H1 (cell line): Measurements from ENCODE around the gene CAPN8. TPM values are rescaled to one million over a fixed set of nuclear protein-coding genes. Genes with fewer than 3 reads are reported as not detected.

Experiments used
- CTCF ChIA-PET: fragments of 300-600 bp; sonication (Branson Sonifier 250); formaldehyde crosslinking; loops from one replicate; lab custom pipeline; 2021; ENCODE audit not compliant: partially characterized antibody; lab: Charles Lee
- POLR2A ChIA-PET: fragments of 300-600 bp; sonication (Branson Sonifier 250); formaldehyde crosslinking; loops from one replicate; lab custom pipeline; 2021; ENCODE audit warnings: inconsistent platforms; ENCODE audit not compliant: partially characterized antibody; lab: Charles Lee
- DNase-seq, 2 experiments: peaks; one replicate each; pipeline versions ENCODE4 v3.0.0 to v3.0.0-alpha.2; 2010 to 2022; ENCODE audit warnings: low spot score in 2 of 2, low read depth in 1 of 2, mixed read lengths in 1 of 2
- FAIRE-seq: peaks from 2 replicates; lab custom pipeline; 2011; peaks lifted over from hg19 to GRCh38; lab: Jason Lieb, UNC
- H2AFZ ChIP-seq: 2 replicates; pipeline ENCODE4 v1.8.1; 2012; ENCODE audit warnings: low read length, inconsistent platforms
- H2AK5ac ChIP-seq: 2 replicates; pipeline ENCODE4 v1.6.1; 2013; ENCODE audit warnings: low read depth, low read length
- H2BK120ac ChIP-seq: replicated peaks from 2 replicates; pipeline ENCODE3; 2013; ENCODE audit warnings: low read depth, low read length, inconsistent platforms
- H2BK12ac ChIP-seq: 2 replicates; pipeline ENCODE4 v1.6.1; 2013; ENCODE audit warnings: low read depth, low read length
- H2BK15ac ChIP-seq: 2 replicates; pipeline ENCODE4 v1.6.1; 2013; ENCODE audit warnings: low read length
- H2BK20ac ChIP-seq: 2 replicates; pipeline ENCODE4 v1.6.1; 2013; ENCODE audit warnings: low read length
- H2BK5ac ChIP-seq: 2 replicates; pipeline ENCODE4 v1.6.1; 2013; ENCODE audit warnings: low read depth, low read length
- H3K14ac ChIP-seq: 2 replicates; pipeline ENCODE4 v1.6.1; 2013; ENCODE audit warnings: inconsistent platforms; ENCODE audit not compliant: insufficient read length
- H3K18ac ChIP-seq: 2 replicates; pipeline ENCODE4 v1.6.1; 2013; ENCODE audit warnings: low read length; ENCODE audit errors: extremely low read depth
- H3K23ac ChIP-seq: 2 replicates; pipeline ENCODE4 v1.6.1; 2013; ENCODE audit warnings: inconsistent platforms; ENCODE audit not compliant: insufficient read length
- H3K23me2 ChIP-seq: 2 replicates; pipeline ENCODE4 v1.6.1; 2013; ENCODE audit warnings: low read depth, low read length
- H3K27ac ChIP-seq: 2 replicates; pipeline ENCODE4 v1.6.1; 2011; ENCODE audit warnings: low read depth, low read length, inconsistent platforms
- H3K27me3 ChIP-seq, 4 experiments: replicated peaks in 1 of 4; 1 replicate in 1 of 4; 2 replicates in 3 of 4; pipeline versions ENCODE4 v1.6.1 to v1.8.1; 2011 to 2013; ENCODE audit warnings: low read length in 3 of 4, mild to moderate bottlenecking in 3 of 4, inconsistent platforms in 2 of 4, mixed read lengths in 2 of 4, moderate library complexity in 1 of 4; ENCODE audit not compliant: control insufficient read depth in 3 of 4, insufficient read depth in 3 of 4; ENCODE audit errors: extremely low read depth in 1 of 4
- H3K36me3 ChIP-seq, 4 experiments: 2 replicates each; pipeline versions ENCODE4 v1.6.1 to v1.8.1; 2011 to 2013; ENCODE audit warnings: mild to moderate bottlenecking in 4 of 4, low read length in 3 of 4, moderate library complexity in 2 of 4, control low read depth in 1 of 4, inconsistent platforms in 1 of 4; ENCODE audit not compliant: insufficient read depth in 4 of 4, control insufficient read depth in 2 of 4
- H3K4ac ChIP-seq: replicated peaks from 2 replicates; pipeline ENCODE3; 2013; ENCODE audit warnings: low read length, low read depth, mixed read lengths, inconsistent platforms; ENCODE audit not compliant: insufficient read length
- H3K4me1 ChIP-seq, 4 experiments: replicated peaks in 1 of 4; 1 replicate in 1 of 4; 2 replicates in 3 of 4; pipeline versions ENCODE4 v1.6.1 to v1.8.1; 2011 to 2013; ENCODE audit warnings: low read length in 3 of 4, inconsistent platforms in 2 of 4, mixed read lengths in 1 of 4; ENCODE audit not compliant: insufficient read depth in 4 of 4, control insufficient read depth in 3 of 4
- H3K4me2 ChIP-seq, 2 experiments: 2 replicates each; pipeline versions ENCODE4 v1.6.1 to v1.8.1; 2011 to 2013; ENCODE audit warnings: low read depth in 2 of 2, low read length in 2 of 2, control low read depth in 1 of 2, inconsistent platforms in 1 of 2, mild to moderate bottlenecking in 1 of 2; ENCODE audit not compliant: insufficient read depth in 1 of 2
- H3K4me3 ChIP-seq, 4 experiments: fragments of 200-600, 300-600 bp in 1 of 4; sonication (generic), shearing (Covaris generic), sonication (Bioruptor Twin) in 1 of 4; 2 replicates each; pipeline versions ENCODE4 v1.5.1 to v1.8.1; 2011 to 2016; ENCODE audit warnings: low read length in 4 of 4, low read depth in 3 of 4, control low read depth in 2 of 4, inconsistent platforms in 2 of 4, mild to moderate bottlenecking in 2 of 4, mixed read lengths in 1 of 4, moderate library complexity in 1 of 4; ENCODE audit not compliant: insufficient read depth in 2 of 4; ENCODE audit errors: extremely low read depth in 1 of 4
- H3K56ac ChIP-seq: replicated peaks from 2 replicates; pipeline ENCODE3; 2013; ENCODE audit warnings: low read depth, mild to moderate bottlenecking, mixed read lengths, low read length, inconsistent platforms; ENCODE audit not compliant: insufficient read length
- H3K79me1 ChIP-seq: 2 replicates; pipeline ENCODE4 v1.6.1; 2013; ENCODE audit warnings: low read depth, low read length, control low read depth
- H3K79me2 ChIP-seq, 2 experiments: 2 replicates each; pipeline versions ENCODE4 v1.6.1 to v1.8.1; 2012 to 2013; ENCODE audit warnings: low read length in 2 of 2, mild to moderate bottlenecking in 2 of 2, inconsistent platforms in 1 of 2; ENCODE audit not compliant: insufficient read depth in 2 of 2, control insufficient read depth in 1 of 2
- H3K9ac ChIP-seq, 4 experiments: replicated peaks in 1 of 4; 1 replicate in 1 of 4; 2 replicates in 3 of 4; pipeline versions ENCODE4 v1.6.1 to v1.8.1; 2011 to 2013; ENCODE audit warnings: low read depth in 3 of 4, low read length in 3 of 4, control low read depth in 2 of 4, mild to moderate bottlenecking in 2 of 4, moderate library complexity in 2 of 4, inconsistent platforms in 1 of 4; ENCODE audit errors: extremely low read depth in 1 of 4
- H3K9me3 ChIP-seq, 2 experiments: 2 replicates each; pipeline versions ENCODE4 v1.6.1 to v1.8.1; 2012 to 2013; ENCODE audit warnings: mild to moderate bottlenecking in 2 of 2, moderate library complexity in 2 of 2, control low read depth in 1 of 2, inconsistent platforms in 1 of 2, low read depth in 1 of 2, low read length in 1 of 2, mixed read lengths in 1 of 2; ENCODE audit not compliant: insufficient read depth in 2 of 2
- H4K20me1 ChIP-seq, 2 experiments: replicated peaks in 1 of 2; 2 replicates each; pipeline versions ENCODE3 to v1.8.1; 2011 to 2013; ENCODE audit warnings: inconsistent platforms in 2 of 2, low read length in 2 of 2, mild to moderate bottlenecking in 1 of 2; ENCODE audit not compliant: insufficient read depth in 2 of 2, control insufficient read depth in 1 of 2
- H4K5ac ChIP-seq: 2 replicates; pipeline ENCODE4 v1.6.1; 2013; ENCODE audit warnings: low read length, low read depth, mixed read lengths, inconsistent platforms; ENCODE audit not compliant: insufficient read length
- H4K8ac ChIP-seq: 2 replicates; pipeline ENCODE4 v1.8.0; 2013; ENCODE audit warnings: mild to moderate bottlenecking, moderate library complexity, low read length, inconsistent platforms; ENCODE audit not compliant: insufficient read depth; ENCODE audit errors: extremely low read depth
- H4K91ac ChIP-seq: replicated peaks from 2 replicates; pipeline ENCODE3; 2013; ENCODE audit warnings: low read length, mixed read lengths, inconsistent platforms; ENCODE audit not compliant: insufficient read length
- ATF3 ChIP-seq: IDR thresholded peaks from 2 replicates; pipeline ENCODE4 v1.6.1; 2011; ENCODE audit warnings: low read depth, mild to moderate bottlenecking, low read length; ENCODE audit not compliant: insufficient read depth
- CBX8 ChIP-seq: fragments of 300-800, 300-1000 bp; sonication (generic); IDR thresholded peaks from 2 replicates; pipeline ENCODE4 v1.7.1; 2016; ENCODE audit warnings: low read depth, low read length, borderline replicate concordance
- CEBPB ChIP-seq: IDR thresholded peaks from 2 replicates; pipeline ENCODE4 v1.6.1; 2012; ENCODE audit warnings: low read depth, low read length
- EZH2 ChIP-seq: fragments of 200-600 bp; sonication (generic); IDR thresholded peaks from 2 replicates; pipeline ENCODE4 v1.7.1; 2012; ENCODE audit warnings: low read depth, mild to moderate bottlenecking, moderate library complexity, low read length, inconsistent platforms; ENCODE audit not compliant: severe bottlenecking
- KDM5A ChIP-seq: fragments of 200-600 bp; IDR thresholded peaks from 2 replicates; pipeline ENCODE4 v1.7.1; 2012; ENCODE audit warnings: mild to moderate bottlenecking, low read length, inconsistent platforms, mixed read lengths
- MAX ChIP-seq: IDR thresholded peaks from 2 replicates; pipeline ENCODE4 v1.6.1; 2012; ENCODE audit warnings: inconsistent platforms
- WGBS, 2 experiments: shearing (Covaris generic) in 1 of 2; methylation state at CpG; one replicate each; pipeline versions ENCODE4 v1.1.6 to v1.1.7; 2013 to 2015; ENCODE audit warnings: low lambda C conversion rate in 2 of 2, mixed read lengths in 2 of 2, inconsistent platforms in 1 of 2, low coverage in 1 of 2, missing lambda C conversion rate in 1 of 2; ENCODE audit not compliant: insufficient replicate concordance in 2 of 2, insufficient coverage in 1 of 2, insufficient read length in 1 of 2; ENCODE audit errors: extremely low coverage in 1 of 2, missing lambda C conversion rate in 1 of 2; 5-methylcytosine and 5-hydroxymethylcytosine counted together
- polyA plus RNA-seq, 7 experiments: library from polyadenylated mRNA; depleted of rRNA in 3 of 7; stranded (reverse) in 5 of 7; unstranded in 2 of 7; fragments of >200 nt in 5 of 7; fragments of 200-250 nt in 2 of 7; gene quantifications; 1 replicate in 5 of 7; 2 replicates in 1 of 7; 4 replicates in 1 of 7; pipeline versions ENCODE4 v1.2.1 to v1.2.3, GENCODE V29; 2011 to 2013; ENCODE audit warnings: missing spikeins in 2 of 7, mixed read lengths in 2 of 7
- total RNA-seq: library from RNA; stranded (reverse); fragmentation: NEBNext Ultra II Directional; extraction: Animal tissue kit (Norgen Biotek cat#: 25700); gene quantifications from 2 replicates; pipeline ENCODE4 v1.2.1, GENCODE V29; 2021

The CAPN8 gene
- total and polyA plus RNA-seq, 2 of the 8 experiments (the other 6 are each of a cell fraction or from before 2014, with no cell fraction given) = 0.20 to 0.26 TPM

GRCh38 chr1:223647249-223647648, 18.3 kb downstream of the CAPN8 start:
- Histone ChIP-seq H3K14ac (no peak overlapping the region), H3K4me3 (no peak overlapping the region), H2BK20ac (no peak overlapping the region), H2BK15ac (no peak overlapping the region), H3K79me2 (no peaks in the 10 kb centered on the region), H3K79me1 (no peaks in the 10 kb centered on the region), H2BK5ac (no peak overlapping the region), H4K8ac (no peak overlapping the region), H3K27me3 (no peaks in the 10 kb centered on the region), H4K20me1 (no peaks in the 10 kb centered on the region), H3K23ac (no peak overlapping the region), H4K91ac (no peak overlapping the region), H2AK5ac (no peak overlapping the region), H3K56ac (no peak overlapping the region), H3K27ac (no peak overlapping the region), H4K5ac (no peak overlapping the region), H3K4me2 (peak overlapping the region in 1 of 2 experiments; percentile 40; a peak in 2 of 4 replicates), H3K9me3 (no peaks in the 10 kb centered on the region), H3K9ac (no peak overlapping the region), H2BK120ac (no peak overlapping the region), H3K18ac (no peak overlapping the region; the same call in 1 of the 2 replicates), H3K36me3 (no peaks in the 10 kb centered on the region), H3K4ac (no peak overlapping the region), H3K4me1 (peaks cover 8 to 18% (median 10%) of the 10 kb centered on the region in 4 experiments; a peak in 6 of 7 replicates), H3K23me2 (no peaks in the 10 kb centered on the region), H2BK12ac (no peak overlapping the region), H2AFZ (no peak overlapping the region)
- no peak for TF ChIP-seq MAX
- no peak for TF ChIP-seq KDM5A
- no peak for TF ChIP-seq ATF3
- no peak for TF ChIP-seq CBX8
- no peak for TF ChIP-seq CEBPB
- no peak for TF ChIP-seq EZH2
- WGBS, 2 experiments = 13% methylated on average over 1 of the region's 1 CpG; no CpG with 5 or more reads in 1 of the 2 experiments
- CTCF ChIA-PET = interaction anchor here (0.8 to 3.5 kb wide), 3 partner anchors 22 to 91 kb away, joined by 3 to 12 read pairs (median 10); no protein-coding TSS in a partner anchor
- FAIRE-seq (no peak), DNase-seq (no peak)
- POLR2A ChIA-PET = no interaction called here
